ENCODE results near the gene DYNC1I1. TPM values are rescaled to one million over a fixed set of nuclear protein-coding genes. Genes with fewer than 3 reads are reported as not detected.

Gene DYNC1I1
- polyA plus RNA-seq, 10 donors, result 0.43 to 1.6 (median 0.81) TPM

DNA sequence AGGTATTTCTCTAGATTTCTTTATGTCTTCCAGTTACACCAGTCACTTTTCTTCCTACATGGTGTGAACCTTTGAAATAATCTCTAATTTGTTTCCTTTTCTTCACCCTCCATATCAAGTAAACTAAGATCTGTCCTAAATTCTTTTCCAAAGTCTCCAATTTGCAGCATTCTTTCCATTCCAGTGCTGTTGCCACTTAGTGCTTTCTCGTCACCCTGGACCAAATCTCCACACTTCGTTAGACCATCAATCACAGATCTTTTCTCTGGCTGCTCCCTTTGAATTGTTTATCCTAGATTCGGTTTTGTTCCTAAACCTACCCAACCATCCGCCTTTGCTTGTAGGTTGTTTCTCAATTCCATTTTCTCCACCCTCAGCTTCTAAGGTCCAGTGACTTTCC, 74.7 kb downstream of the DYNC1I1 start:
- no peak for DNase-seq

DNA sequence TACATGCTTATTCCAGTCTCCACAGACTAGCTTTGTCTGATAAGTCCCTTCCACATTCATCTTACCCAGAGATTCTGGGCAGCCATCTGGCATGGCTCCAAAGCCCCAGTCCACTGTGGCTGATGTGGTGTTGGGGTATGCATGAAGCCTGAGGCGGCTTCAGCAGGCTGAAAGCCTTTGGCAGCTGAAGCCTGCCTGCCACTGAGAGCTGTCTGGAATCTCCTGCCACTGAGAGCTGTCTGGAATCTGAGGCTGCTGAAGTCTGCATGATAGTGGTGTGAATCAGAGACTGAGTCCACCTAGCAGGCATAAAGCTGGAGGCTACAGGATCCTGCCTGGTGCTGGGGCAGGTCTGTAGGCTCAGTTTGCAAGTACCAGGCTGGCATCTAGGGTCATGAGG, 87.1 kb downstream of the DYNC1I1 start:
- DNase-seq, result peak in 1 of 3 donors; percentile 14

DNA sequence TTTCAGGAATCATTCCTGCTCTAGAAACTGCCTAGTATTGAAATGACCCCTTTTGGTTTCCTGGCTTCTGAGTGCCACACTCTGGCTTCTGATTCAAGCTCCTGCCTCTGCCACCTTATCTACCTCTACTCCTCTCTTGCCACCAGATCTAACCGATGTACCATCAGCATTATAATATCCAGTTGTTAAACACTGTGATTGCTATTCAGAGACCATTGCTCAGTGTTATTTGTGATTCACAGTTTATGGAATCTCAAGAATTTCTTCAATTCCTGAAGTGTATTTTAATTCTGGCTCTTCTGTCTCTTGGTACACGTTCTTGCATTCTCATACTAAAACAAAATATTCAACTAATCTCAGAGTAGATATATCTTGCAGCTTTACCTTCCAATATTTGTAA, 88.7 kb downstream of the DYNC1I1 start:
- DNase-seq, result no peak

DNA sequence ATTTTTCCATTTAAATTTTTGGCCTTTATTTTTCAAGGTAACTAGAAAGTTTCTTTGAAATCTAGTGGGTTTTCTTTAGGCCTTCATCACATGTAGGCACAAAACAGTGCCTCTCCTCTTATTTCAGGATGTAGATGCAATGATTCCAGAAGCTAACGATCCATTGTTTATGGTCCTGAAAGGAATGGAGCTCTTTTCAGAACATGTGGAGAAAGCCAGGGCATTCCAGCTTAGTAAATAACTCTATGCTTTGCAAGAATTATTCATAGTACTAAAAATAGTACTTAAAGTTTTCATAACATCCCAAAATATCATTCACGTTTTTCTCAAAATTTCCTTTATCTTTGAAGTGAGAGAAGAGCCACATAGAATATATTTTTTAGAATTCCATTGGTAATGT, 91.3 kb downstream of the DYNC1I1 start:
- no peak for DNase-seq

DNA sequence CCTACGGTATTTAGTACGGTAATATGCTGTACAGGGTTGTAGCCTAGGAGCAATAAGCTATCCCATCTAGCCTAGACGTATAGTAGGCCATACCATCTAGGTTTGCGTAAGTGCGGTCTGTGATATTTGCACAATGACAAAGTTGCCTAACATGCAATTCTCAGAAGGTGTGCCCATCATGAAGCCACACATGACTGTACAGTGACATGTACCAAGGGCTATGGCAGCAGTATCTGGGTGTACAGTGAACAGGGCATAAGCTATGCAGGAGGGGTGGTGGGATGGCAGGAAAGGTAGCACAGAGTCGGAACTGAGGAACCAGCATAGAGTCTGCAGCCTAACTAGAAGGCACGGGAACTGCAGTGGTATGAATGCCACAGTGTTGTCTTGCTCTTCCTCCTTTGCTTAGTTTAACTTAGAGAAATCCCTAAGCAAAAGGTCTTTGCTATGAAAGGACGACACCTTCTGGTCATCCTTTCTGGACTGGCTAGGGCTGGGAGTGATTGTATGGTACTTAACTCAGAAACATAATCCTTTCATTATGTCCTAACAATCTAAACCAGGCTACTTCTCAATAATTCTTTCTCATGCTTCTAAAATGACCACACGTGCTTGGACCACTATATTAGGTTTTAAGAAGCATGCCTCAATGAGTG, 93.5 kb downstream of the DYNC1I1 start:
- peak in 1 of 3 donors; percentile 17 for DNase-seq

DNA sequence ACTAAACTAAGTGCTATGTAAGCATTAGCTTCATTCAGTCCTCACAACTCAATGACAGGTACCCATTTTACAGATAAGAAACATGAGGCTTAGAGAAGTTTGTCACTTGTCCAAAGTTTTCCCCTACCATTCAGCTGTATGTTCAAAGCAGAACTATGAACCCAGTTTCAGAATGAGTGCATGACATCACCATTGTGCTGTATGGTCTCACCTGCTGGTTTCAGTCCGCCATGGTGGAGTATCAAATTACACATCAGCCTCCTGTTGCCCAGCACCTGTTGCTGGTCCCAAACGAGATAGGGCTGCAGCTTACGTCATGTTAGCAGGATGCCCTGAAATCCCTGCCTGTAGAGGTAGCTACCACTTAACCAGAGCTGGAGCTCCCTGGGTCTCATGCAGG, 95.0 kb downstream of the DYNC1I1 start:
- DNase-seq, result no peak

DNA sequence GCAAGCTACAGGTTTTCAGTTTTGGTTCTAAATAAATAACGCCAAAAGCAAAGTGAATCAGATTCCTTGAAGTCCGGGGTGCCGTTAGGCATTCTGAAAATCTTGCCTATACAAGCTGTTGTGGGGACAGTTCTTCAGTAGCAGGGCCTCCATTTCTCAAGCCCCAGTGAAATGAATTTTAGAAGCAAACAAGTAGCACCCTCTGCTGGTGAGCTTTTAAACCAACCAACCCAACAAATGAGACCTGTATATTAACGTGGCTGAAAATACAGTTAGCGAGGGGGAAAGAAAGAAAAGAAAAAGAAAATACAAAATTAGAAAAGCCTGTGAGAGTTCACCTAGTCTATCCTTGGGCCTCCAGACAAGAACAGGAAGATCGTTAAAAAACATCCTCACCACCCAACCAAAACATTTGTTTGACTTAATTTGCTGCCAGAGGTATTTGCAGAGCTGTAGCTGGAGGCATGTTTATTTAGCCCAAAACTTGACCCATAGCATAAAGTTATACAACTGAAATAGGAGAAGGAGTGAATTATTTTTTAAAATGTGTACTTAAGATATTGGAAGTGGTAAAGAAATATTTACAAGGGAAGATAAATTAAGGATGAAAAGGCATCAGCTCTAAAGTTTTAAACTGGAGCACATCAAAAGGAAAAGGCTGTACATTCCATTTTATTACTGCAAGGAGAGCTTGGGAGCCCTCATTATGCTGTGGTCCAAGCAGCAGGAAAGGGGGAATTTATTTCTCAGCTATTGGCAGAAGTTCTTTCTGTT, 98.9 kb downstream of the DYNC1I1 start:
- DNase-seq, result peak; percentile 14 to 51 (median 19)

DNA sequence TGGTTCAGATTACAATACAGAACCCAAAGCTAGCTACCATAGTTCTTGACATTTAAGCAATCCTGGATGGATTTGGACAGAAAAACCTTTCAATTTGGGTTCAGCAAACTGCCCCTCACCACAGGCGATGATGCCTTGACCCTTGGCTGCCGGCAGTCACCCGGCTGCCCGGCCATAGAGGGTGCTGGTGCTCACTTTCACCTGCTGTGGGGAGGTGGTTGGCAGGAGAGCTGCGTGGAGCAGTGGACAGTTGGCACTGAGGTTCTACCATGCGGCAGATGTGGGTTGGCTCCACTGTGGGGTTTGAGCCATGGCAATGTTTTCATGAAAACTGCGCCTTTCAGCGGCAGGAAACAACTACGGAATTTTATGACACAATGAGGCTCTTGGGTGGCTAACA, 99.5 kb downstream of the DYNC1I1 start:
- DNase-seq, result no peak

DNA sequence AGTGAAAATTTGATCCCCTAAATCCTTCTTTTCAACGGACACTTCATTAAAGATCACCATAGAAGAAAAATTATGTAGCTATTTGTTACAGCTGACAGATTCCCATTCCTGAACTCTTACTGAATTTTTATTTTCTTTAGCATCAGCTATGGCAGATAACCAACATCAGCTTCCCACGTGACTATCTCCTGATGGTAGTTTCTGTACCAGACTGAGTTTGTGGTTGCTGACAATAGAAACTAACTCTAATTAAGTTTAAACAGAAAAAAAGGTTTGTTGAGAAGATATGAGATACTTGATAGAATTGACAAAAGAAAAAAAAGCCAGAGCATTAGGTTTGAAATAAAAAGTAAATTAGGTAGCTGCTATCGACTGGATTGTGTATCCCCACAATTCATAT, 101.8 kb downstream of the DYNC1I1 start:
- DNase-seq, result no peak

DNA sequence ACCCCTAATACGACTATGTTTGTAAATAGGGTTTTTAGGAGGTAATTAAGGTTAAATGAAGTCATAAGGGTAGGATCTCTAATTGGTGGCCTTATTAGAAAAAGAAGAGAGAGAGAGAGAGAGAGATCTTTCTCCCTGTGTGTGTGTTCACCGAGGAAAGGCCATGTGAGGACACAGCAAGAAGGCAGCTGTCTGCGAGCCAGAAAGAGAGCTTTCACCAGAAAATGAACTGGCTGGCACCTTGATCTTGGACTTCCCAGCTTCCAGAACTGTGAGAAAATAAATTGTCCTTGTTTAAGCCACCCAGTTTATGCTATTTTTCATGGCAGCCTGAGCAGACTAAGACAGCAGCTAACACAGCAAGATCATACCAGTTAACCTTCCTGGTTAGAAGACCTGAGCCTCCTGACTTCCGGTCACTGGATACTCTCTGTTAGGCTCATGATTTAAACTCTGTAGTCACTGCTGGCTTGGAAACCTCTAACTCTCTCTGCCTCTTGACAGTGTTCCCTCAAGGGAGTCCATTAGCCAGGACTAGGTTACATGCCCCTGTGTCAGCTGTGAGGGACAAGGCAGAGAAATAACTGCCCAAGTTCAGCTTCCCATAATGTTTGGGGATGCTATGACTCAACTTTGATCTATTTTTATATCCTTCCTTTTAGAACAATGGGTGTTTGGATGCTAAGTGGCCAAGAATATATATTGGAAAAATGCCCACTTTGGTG, 102.3 kb downstream of the DYNC1I1 start:
- no peak for DNase-seq

DNA sequence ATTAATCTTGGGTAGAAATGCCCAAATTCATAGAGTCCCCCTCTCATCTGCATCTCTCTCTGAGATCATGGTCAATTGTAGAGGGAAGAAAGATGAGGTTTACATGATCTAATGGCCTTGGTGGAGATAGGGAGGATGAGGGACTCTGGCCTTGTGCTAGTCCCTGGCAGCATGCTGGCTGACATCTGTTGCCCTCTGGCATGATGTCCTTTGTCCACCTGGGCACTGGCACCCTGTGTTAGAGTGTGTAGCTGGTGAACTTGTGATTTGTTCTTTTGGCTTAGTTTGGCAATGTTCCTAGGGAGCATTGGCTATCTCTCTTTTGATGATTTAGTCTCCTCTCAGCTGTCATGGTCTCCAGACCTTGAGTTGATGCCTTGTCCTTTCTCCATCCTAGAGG, 103.2 kb downstream of the DYNC1I1 start:
- DNase-seq, result no peak

DNA sequence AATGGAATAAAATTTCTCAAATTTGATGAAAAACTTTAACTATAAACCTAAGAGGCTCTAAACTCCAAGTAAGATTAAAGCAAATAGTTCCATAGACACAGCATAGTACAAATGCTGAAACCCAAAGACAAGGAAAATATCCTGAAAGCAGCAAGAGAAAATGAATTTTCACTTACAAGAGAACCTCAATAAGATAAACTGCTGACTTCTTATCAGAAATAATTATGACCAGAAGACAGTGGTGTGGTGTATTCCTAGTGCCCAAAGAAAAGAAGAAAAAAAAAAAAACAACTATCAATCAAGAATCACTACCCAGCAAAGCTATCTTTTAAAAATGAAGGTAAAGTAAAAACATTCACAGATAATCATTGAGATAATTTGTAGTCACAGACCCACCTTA, 106.3 kb downstream of the DYNC1I1 start:
- DNase-seq, result no peak

DNA sequence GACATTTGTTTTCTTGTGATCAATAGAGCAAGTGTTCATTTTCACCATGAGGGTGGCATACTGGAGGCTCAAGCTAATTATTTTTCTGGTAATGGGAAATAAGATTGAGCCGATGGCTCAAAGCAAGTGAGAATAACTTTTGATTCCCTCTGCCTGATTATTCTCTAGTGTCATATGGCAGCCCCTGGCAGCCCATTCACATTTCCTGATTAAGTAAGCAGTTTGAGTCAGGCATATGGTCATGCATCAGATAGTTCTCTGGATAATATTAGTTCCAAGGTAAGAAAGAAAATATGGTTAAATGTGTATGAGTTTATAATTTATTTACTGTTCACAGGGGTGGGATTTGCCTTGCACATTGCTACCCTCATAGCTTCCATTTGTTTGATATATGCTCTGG, 109.2 kb downstream of the DYNC1I1 start:
- no peak for DNase-seq

DNA sequence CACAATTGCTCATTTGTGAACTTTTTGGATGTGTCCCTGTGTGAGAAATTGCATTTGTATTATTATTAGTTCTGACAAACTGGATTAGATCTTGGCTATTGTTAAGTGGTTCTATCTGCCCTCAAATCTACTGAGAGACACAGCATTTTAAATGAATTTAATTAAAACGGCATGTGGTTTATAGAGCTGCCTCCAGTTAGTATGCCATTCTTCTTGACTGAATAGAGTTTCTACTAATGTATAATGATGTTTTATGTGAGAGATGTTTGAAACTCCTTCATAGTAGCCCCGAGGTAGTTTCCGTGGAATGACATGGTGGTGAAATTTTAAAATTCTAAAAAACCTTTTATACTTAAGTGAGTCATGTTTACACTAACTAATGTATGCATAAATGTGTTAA, 110.9 kb downstream of the DYNC1I1 start:
- DNase-seq, result no peak

DNA sequence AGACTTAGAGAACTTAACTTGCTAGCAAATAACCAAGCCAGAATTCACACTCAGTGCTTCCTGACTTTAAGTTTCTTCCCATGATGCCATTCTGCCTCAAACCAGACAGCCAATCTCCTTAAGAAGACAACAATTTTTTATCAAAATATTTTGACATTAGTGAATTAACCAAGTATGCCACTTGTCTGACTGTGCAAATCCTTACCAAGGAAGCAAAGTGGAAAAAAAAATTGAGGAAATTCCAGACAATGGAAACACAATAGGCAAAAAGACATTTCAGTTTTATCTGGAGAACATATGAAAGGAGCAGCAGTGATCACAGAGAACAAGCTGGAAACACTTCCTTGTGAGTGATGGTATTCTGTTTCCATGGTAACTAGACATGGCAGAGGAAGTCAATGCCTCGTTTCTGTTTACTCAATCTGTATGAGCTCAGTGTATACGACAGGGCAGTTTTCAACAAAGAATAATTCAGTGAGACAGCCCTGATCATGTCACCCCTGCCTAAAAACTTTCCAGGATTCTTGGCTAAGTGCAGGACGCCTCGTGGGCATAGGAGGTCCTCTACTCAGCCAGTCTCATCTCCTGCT, 114.2 kb downstream of the DYNC1I1 start:
- DNase-seq, result peak in 1 of 3 donors; percentile 24

DNA sequence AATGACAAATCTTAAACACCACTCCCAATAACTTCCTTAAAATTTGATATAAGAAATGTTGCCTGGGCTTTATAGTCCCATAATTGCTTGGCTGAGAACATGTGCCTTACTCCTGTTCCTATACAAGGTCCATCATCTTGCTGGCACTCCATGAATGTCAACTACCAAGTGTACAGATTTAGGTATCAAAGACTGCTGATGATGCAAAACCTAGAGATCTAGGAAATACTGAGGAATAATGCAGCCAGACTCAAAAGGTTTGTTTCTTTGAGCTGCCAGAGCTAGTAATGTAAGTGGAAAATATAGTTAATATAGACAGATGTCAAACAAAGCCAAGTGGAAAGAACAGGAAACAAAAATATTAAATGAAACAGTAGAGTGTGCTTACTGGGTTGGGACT, 121.1 kb downstream of the DYNC1I1 start:
- DNase-seq, result no peak

DNA sequence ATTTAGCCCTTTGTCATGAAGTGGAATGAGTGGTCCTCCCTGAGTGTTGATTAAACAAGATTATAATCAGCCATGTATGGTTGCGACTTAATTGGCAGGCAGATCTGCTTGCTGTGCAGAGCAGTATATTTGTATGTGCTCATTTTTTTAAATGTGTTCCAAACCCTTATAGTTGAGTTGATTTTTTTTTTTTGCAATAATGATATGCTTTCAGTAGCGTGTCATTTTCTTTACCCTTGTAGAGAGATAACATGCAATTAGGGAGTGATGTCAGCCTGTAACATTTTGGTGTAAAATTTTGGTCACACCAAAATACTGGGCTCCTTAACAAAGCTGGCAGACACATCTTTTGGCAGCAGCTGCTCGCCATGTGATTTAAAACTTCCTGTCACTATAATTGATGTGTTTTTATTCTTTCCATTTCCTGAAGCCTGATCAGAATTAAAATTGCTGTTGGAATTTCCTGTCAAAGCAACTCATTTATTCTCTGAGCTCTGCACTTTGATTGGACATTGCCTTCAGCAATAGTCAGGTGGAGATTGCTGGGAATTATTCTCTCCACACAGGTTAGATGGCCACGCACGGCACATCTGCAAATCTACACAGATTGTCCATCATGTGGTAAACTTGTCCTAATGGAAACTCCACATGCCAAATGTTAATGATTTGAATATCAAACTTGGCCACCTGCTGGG, 125.3 kb downstream of the DYNC1I1 start:
- DNase-seq, result no peak

DNA sequence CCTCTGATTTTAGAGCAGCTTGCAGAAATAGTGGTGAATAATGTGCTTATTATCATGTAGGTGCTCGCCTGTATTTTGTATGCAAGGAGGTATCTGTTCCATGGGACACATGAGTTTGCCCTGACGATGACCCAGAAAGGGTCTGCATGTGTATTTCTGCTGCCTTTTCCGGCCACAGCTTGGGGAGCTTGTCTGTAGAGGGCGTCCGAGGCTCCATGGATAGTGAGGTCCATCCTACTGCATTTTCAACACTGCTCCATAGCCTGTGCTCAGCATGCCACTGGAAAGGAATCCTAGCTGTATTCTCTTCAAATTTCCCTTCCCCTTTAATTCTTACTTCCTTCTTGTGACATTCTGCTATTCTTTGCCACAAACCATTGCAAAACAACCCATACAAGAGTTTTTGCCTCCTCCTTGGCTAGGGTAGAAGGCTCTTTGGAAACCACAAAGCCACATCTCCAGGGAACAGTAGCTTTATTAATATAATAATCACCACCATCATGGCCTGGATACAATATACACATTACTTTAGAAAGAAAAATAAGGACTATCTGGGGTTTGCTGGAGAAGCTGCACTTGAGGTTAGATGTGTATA, 127.7 kb downstream of the DYNC1I1 start:
- DNase-seq, result no peak

DNA sequence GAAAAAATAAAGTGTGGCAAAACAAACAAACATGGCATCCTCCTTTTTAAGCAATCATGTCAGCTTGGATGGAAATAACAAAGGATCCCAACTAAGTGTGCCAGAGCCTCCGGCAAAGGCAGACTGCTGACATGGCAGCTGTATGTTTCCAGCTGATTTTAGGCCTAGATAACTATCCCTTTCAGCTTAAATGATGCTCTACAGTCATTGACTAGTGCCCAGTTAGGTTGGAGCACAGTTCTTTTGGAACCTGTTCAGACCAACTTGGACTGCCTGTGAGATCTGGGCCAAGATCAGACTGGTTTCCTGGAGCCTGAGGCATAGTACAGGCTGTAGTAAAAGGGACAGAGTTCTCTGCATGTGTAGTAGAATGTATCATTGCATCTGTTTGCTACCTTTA, 128.7 kb downstream of the DYNC1I1 start:
- no peak for DNase-seq

DNA sequence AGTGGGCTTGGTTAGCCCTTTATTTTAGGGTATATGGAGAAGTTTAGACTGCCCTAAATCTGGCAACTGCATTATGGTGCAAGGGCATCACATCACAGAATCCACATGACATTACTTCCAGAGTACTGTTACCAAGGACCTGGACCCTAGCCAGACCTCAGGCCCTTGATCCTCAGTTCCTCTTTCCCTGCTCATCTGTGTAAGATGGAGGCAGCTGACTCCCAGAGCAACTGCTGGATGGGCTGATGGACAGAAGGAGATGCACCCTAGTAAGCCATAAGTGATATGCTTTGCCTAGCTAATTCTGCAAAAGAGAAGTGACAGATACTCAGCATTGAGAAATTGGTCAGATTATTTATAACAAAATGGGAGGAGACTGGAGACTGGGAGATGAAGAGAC, 131.7 kb downstream of the DYNC1I1 start:
- no peak for DNase-seq

DNA sequence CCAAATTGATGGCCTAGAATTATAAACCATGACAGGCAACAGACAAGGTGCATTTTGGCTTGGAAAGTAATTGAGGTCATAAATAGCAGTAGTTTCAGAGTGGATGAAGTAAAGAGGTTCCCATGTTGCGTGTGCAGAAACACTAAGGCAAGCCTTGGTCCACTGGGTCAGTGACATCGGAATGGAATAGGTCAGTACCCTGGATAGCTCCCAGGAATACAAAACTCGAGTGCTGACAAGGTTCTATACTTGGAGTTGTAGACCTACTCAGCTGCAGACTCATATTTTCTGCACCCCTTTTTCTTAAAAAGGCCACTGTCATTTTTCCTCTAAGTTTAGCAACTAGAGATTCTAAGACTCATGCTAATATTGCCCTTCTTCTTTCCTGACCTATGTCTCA, 132.8 kb downstream of the DYNC1I1 start:
- DNase-seq, result no peak

DNA sequence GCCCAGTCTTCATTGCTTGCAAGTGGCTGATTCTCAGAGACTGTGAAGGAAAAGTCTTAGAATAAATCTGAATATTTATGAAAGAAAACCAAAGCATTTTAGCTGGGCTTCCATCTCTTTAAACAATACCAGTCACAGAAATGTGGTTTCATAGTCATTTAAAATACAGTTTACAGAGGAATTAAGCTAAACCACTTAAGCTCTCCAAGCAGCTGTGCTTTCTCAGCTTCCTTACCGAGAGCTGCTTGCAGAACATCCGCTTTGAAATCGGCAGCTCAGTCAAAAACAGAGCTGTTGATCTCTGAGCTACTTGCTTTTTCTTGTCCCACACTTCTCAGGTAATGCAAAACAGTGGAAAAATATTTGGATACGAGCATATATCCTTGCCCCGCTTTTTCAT, 134.5 kb downstream of the DYNC1I1 start:
- DNase-seq, result no peak
